Natural killer cell (primary cell): ENCODE measurements around the gene GPHA2. TPM values are rescaled to one million over a fixed set of nuclear protein-coding genes. Genes with fewer than 3 reads are reported as not detected.
A peak's percentile ranks its signal among the peaks of the same experiment; 100 is the strongest.

Experiments used
- ATAC-seq, 3 donors: fragments of 150-1000 bp in 2 of 3; fragments of 200-7000 bp in 1 of 3; cut with Tn5 transposase; 1 replicate in 1 of 3; 2 replicates in 2 of 3; pipeline ENCODE4 v1.10.0; 2021; ENCODE audit warnings: mild to moderate bottlenecking in 2 of 3, moderate library complexity in 2 of 3
- DNase-seq, 2 donors: peaks; one replicate each; pipeline versions ENCODE4 v3.0.0 to v3.0.0-alpha.2; 2013 to 2021; ENCODE audit warnings: mixed read lengths in 1 of 2
- H3K27ac ChIP-seq: one replicate; pipeline ENCODE4 v1.5.1; 2013; ENCODE audit warnings: mild to moderate bottlenecking, low read length
- H3K27me3 ChIP-seq: one replicate; pipeline ENCODE4 v1.6.1; 2013; ENCODE audit warnings: low read length; ENCODE audit not compliant: control insufficient read depth, insufficient read depth
- H3K36me3 ChIP-seq: one replicate; pipeline ENCODE4 v1.6.1; 2013; ENCODE audit warnings: low read length; ENCODE audit not compliant: control insufficient read depth, insufficient read depth
- H3K4me1 ChIP-seq: one replicate; pipeline ENCODE4 v1.6.1; 2013; ENCODE audit warnings: low read length; ENCODE audit not compliant: control insufficient read depth, insufficient read depth
- H3K4me3 ChIP-seq: one replicate; pipeline ENCODE4 v1.5.1; 2013; ENCODE audit warnings: low read length
- H3K9me3 ChIP-seq: one replicate; pipeline ENCODE4 v1.6.1; 2013; ENCODE audit warnings: low read length; ENCODE audit not compliant: control insufficient read depth, insufficient read depth
- H3K27ac Mint-ChIP-seq, 2 donors: one replicate each; pipeline ENCODE4 v1.8.0; 2022; ENCODE audit warnings: mild to moderate bottlenecking in 2 of 2, mixed read lengths in 2 of 2, moderate library complexity in 1 of 2
- H3K27me3 Mint-ChIP-seq, 2 donors: one replicate each; pipeline ENCODE4 v1.8.0; 2022; ENCODE audit warnings: low read depth in 2 of 2, mixed read lengths in 2 of 2
- H3K36me3 Mint-ChIP-seq: one replicate; pipeline ENCODE4 v1.8.0; 2022; ENCODE audit warnings: mixed read lengths
- H3K4me1 Mint-ChIP-seq, 2 donors: one replicate each; pipeline ENCODE4 v1.8.0; 2022; ENCODE audit warnings: mixed read lengths in 2 of 2
- H3K4me3 Mint-ChIP-seq: one replicate; pipeline ENCODE4 v1.8.0; 2022; ENCODE audit warnings: mild to moderate bottlenecking, moderate library complexity, mixed read lengths
- H3K9me3 Mint-ChIP-seq, 2 donors: one replicate each; pipeline ENCODE4 v1.8.0; 2022; ENCODE audit warnings: mixed read lengths in 2 of 2
- WGBS: methylation state at CpG from one replicate; pipeline ENCODE4 v1.1.7; 2013; ENCODE audit warnings: missing lambda C conversion rate; ENCODE audit not compliant: insufficient coverage; 5-methylcytosine and 5-hydroxymethylcytosine counted together
- intact Hi-C: fragments of 100-400 bp; cut with micrococcal nuclease; formaldehyde crosslinking; loops from one replicate; pipeline ENCODE4 v1.14.2; 2022
- total RNA-seq, 4 donors: library from RNA; stranded (reverse); fragments of 120-200 nt in 1 of 4; gene quantifications; one replicate each; pipeline versions ENCODE4 v1.2.3 to v1.2.4, GENCODE V29; 2013 to 2022
- TF ChIP-seq, protein P1 (sequence below): fragments of 200-600 bp; IDR thresholded peaks from one replicate; pipeline ENCODE4 v1.8.0; 2022; ENCODE audit warnings: antibody characterized with exemption

Gene GPHA2
- total RNA-seq, 3 donors from 2014 or later (not counting 1 experiment from before 2014, with no cell fraction given), result not detected

DNA sequence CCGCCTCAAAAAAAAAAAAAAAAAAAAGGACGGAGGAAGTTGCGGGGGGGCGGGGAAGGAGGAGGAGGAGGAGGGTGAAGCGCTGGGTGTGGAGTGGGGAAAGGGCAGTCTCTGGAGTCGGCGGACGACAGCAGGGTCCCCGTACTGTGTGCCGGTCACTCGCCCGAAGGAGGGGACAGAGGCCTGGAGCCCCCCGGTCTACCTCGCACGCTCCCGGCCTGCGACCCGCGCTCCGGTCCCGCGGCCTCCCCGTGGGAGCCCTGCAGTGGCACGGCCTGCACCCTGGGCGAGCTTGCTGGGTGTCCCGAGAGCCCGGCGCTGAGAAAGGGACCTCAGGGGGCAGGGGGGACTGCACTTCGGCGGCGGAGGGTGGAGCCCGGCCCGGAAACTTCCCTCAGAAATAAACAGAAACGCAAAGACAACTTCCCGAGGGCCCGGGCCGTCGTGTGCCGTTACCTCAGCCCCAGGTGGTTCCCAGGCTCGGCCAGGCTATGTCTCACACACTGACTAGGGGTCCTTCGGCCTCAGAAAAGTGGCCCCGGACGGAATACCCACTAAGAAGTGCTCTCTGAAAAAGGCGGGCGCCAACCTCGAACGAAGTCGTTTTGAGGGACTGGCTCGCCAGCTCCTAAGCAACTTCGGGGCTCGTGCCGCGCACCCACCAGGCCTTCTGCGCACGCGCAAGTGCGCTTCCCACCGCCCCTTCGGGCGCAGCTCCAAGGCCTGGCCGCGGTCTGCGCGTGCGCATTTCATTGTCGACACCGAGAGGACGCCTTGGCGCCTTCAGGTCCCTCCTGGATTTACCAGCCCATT lies 35.9 kb upstream of the GPHA2 start, which contains the start of gene MAJIN:
Gene MAJIN, minus strand, starts transcription at position 688 of the 813 bp plus-strand sequence. CDS start 12,703 bp downstream, outside the sequence.
- Histone ChIP-seq H3K4me1 (peaks cover 22% of the 10 kb centered on the region), H3K36me3 (no peaks in the 10 kb centered on the region), H3K27ac (peak within 1 kb of the TSS; percentile 51), H3K4me3 (peak within 1 kb of the TSS; percentile 46), H3K27me3 (peaks cover 6% of the 10 kb centered on the region), H3K9me3 (no peaks in the 10 kb centered on the region)
- intact Hi-C loops, result no loop called here
- peak; percentile 73 to 87 (median 75) for ATAC-seq
- no peaks in the 10 kb centered on the region for H3K9me3 Mint-ChIP-seq
- 22% methylated on average over 68 of the region's 69 CpGs for WGBS
- H3K27me3 Mint-ChIP-seq, result peaks cover 8 to 14% of the 10 kb centered on the region in 2 donors
- peak within 1 kb of the TSS; percentile 42 for H3K4me3 Mint-ChIP-seq
- no peaks in the 10 kb centered on the region for H3K4me1 Mint-ChIP-seq
- H3K27ac Mint-ChIP-seq, result no peak within 1 kb of the TSS
- peak; percentile 56 to 95 for DNase-seq
- no peaks in the 10 kb centered on the region for H3K36me3 Mint-ChIP-seq
- TF ChIP-seq, protein P1, sequence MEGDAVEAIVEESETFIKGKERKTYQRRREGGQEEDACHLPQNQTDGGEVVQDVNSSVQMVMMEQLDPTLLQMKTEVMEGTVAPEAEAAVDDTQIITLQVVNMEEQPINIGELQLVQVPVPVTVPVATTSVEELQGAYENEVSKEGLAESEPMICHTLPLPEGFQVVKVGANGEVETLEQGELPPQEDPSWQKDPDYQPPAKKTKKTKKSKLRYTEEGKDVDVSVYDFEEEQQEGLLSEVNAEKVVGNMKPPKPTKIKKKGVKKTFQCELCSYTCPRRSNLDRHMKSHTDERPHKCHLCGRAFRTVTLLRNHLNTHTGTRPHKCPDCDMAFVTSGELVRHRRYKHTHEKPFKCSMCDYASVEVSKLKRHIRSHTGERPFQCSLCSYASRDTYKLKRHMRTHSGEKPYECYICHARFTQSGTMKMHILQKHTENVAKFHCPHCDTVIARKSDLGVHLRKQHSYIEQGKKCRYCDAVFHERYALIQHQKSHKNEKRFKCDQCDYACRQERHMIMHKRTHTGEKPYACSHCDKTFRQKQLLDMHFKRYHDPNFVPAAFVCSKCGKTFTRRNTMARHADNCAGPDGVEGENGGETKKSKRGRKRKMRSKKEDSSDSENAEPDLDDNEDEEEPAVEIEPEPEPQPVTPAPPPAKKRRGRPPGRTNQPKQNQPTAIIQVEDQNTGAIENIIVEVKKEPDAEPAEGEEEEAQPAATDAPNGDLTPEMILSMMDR, result no peak

DNA sequence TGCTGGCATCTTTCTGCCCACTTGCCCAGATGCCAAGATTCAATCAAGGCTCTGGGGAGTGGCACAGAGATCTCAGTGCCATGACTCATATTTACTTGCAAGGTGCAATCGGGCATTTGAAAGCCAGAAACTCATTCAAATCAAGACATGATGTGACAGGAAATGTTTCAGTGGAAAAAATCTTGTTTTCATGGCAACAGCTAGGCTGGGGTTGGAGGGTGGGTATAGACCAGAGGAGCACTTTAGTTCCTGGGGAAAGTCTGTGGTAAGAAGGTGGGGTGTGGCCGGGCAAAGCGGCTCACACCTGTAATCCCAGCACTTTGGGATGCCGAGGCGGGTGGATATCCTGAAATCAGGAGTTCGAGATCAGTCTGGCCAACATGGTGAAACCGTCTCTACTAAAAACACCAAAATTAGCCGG lies 35.0 kb upstream of the GPHA2 start:
- no peaks in the 10 kb centered on the region for H3K36me3 Mint-ChIP-seq
- H3K36me3 ChIP-seq, result no peaks in the 10 kb centered on the region
- intact Hi-C loops, result no loop called here
- no peaks in the 10 kb centered on the region for H3K9me3 ChIP-seq
- TF ChIP-seq, protein P1, result no peak
- no peak overlapping the region for H3K27ac Mint-ChIP-seq
- no peak overlapping the region for H3K4me3 Mint-ChIP-seq
- no peak overlapping the region for H3K4me3 ChIP-seq
- H3K27me3 ChIP-seq, result peaks cover 6% of the 10 kb centered on the region
- no peak overlapping the region for H3K27ac ChIP-seq
- ATAC-seq (no peak), DNase-seq (peak in 1 of 2 donors; percentile 27)
- no peaks in the 10 kb centered on the region for H3K9me3 Mint-ChIP-seq
- H3K4me1 Mint-ChIP-seq, result no peaks in the 10 kb centered on the region
- H3K27me3 Mint-ChIP-seq, result peaks cover 8 to 14% of the 10 kb centered on the region in 2 donors
- 81% methylated on average over 8 of the region's 8 CpGs for WGBS
- H3K4me1 ChIP-seq, result peaks cover 22% of the 10 kb centered on the region

DNA sequence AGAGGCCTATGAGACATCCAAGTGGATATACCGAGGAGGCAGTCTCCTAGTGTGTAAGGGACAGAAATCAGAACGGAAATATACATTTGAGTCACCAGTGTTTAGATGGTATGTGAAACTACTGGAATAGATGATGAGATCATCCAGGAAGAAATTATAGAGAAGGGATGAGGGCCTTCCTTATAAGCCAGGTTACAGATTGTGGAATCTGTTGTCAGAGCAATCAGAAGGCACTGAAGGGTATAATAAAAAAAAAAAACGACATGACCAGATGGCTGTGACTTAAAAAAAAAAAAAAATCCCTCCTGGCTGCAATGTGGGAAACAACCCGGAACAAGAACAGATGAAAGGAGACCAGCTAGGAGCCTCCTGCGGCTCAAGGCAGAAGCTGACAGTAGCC lies 33.5 kb upstream of the GPHA2 start:
- H3K36me3 Mint-ChIP-seq, result no peaks in the 10 kb centered on the region
- H3K9me3 Mint-ChIP-seq, result no peaks in the 10 kb centered on the region
- H3K36me3 ChIP-seq, result no peaks in the 10 kb centered on the region
- H3K4me3 Mint-ChIP-seq, result no peak overlapping the region
- TF ChIP-seq, protein P1, result no peak
- H3K27ac Mint-ChIP-seq, result no peak overlapping the region
- 76% methylated on average over 5 of the region's 5 CpGs for WGBS
- H3K4me1 ChIP-seq, result peaks cover 14% of the 10 kb centered on the region
- peaks cover 6% of the 10 kb centered on the region for H3K27me3 ChIP-seq
- no peaks in the 10 kb centered on the region for H3K9me3 ChIP-seq
- H3K27me3 Mint-ChIP-seq, result peaks cover 8 to 14% of the 10 kb centered on the region in 2 donors
- ATAC-seq, result no peak
- H3K4me3 ChIP-seq, result no peak overlapping the region
- H3K27ac ChIP-seq, result no peak overlapping the region
- no peak for DNase-seq
- H3K4me1 Mint-ChIP-seq, result no peaks in the 10 kb centered on the region
- intact Hi-C loops, result no loop called here
